ENCODE measurements around the gene SEMA4C. TPM values are rescaled to one million over a fixed set of nuclear protein-coding genes. Genes with fewer than 3 reads are reported as not detected.

SEMA4C gene
- total RNA-seq, 1 donor from 2014 or later = 20.6 TPM

DNA sequence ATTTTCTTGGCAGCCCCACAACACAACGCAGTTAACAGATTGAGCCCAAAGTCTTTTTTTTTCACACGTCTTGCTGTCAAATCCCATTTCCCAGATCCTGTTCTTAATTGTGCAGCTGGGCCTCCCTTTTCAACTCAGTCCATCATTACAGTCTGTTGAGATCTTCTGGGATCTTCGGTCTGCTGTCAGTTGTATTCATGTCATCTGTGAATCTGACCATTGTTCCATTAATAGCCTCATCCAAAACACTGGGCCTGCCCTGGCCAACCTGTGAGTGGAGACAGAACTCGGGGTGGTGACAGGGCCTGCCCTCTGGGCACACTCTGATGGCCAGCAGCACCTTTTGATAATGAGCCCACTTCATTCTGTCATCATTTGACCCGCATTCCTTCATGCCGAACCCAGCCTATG is 39.7 kb upstream of the SEMA4C start:
- Mint-ChIP-seq H3K9me3 (peaks cover 4% of the 10 kb centered on the region), H3K27ac (no peak overlapping the region), H3K4me3 (no peak overlapping the region), H3K4me1 (ENCODE audit: low read depth) (peaks cover 26% of the 10 kb centered on the region), H3K36me3 (ENCODE audit: low read depth) (peaks cover 4% of the 10 kb centered on the region), H3K27me3 (ENCODE audit: insufficient read depth) (no peaks in the 10 kb centered on the region)
- intact Hi-C loops (cut with micrococcal nuclease) = loop anchor here (5.0 kb wide), 1 partner anchor 37 kb away; the partner anchor contains the start of gene SEMA4C
- DNase-seq (ENCODE audit: low spot score) = no peak

DNA sequence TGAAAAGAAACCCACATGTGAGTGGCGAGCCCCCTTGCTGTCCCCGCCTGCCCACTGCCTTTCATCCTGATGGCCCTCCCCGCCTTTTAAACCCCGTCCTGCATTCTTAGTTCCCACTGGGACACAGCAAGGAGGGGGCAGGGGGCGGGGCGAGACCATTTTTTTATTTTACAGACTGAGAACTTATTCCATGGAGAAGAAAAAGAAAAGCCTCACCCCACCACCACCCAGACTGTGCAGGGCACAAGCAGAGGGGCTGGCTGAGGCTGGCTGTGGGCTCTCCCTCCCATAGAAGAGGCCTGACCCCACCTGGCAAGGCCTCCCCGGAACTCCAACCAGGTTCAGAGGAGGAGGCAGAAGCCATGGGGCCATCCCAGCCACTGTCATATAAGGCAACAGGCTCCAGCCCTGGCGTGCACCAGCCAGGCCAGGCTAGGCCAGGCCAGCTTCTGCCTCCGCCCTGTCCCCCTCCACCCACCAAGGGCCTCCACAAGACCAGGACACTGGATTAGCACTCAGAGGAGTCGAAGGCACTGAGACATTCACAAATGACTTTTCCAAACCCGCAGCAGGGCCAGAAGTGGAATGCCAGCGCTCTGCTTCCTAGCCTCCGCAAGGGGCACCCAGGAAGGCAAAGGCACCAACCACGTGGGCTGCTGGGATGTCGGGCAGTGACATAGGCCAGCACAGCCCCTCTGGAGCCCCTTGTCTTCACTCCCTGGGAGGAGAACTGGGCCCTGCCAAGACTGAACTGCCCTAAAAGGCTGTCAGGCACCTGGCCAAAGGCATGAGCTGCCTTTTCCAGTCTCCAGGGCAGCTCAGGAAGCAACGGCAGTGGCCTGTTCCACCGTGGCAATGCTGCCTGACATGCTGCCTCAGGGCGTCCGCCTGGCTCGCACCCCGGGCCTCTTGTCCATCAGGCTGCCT is 37.5 kb upstream of the SEMA4C start:
- Mint-ChIP-seq H3K4me1 (ENCODE audit: low read depth) (peaks cover 4% of the 10 kb centered on the region), H3K4me3 (no peak overlapping the region), H3K36me3 (ENCODE audit: low read depth) (no peaks in the 10 kb centered on the region), H3K27me3 (ENCODE audit: insufficient read depth) (no peaks in the 10 kb centered on the region), H3K27ac (no peak overlapping the region), H3K9me3 (no peaks in the 10 kb centered on the region)
- DNase-seq (ENCODE audit: low spot score) = no peak
- intact Hi-C loops (cut with micrococcal nuclease) = no loop called here

DNA sequence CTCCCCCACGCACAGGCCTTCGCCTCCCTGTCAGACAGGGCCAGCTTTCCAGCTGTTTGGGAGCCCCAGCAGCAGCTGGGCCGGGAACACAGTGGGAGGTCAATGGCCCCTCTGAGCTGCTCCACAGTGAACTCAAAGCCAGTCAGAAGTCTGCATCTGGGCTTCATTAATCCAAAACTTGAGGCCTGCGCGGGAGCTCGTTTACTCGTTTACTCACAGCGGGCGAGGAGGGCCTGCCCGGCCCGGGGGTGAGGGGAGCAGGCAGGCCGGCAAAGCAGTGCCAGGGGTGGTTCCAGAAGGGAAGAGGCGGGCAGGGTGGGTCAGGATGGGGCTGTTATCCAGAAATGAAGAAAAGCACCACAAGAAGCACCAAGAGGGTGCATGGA is 36.8 kb upstream of the SEMA4C start:
- H3K9me3 Mint-ChIP-seq = no peaks in the 10 kb centered on the region
- H3K27me3 Mint-ChIP-seq (ENCODE audit: insufficient read depth) = no peaks in the 10 kb centered on the region
- H3K4me3 Mint-ChIP-seq = no peak overlapping the region
- intact Hi-C loops (cut with micrococcal nuclease) = no loop called here
- DNase-seq (ENCODE audit: low spot score) = no peak
- H3K27ac Mint-ChIP-seq = no peak overlapping the region
- no peaks in the 10 kb centered on the region for H3K36me3 Mint-ChIP-seq (ENCODE audit: low read depth)
- H3K4me1 Mint-ChIP-seq (ENCODE audit: low read depth) = peaks cover 2% of the 10 kb centered on the region

DNA sequence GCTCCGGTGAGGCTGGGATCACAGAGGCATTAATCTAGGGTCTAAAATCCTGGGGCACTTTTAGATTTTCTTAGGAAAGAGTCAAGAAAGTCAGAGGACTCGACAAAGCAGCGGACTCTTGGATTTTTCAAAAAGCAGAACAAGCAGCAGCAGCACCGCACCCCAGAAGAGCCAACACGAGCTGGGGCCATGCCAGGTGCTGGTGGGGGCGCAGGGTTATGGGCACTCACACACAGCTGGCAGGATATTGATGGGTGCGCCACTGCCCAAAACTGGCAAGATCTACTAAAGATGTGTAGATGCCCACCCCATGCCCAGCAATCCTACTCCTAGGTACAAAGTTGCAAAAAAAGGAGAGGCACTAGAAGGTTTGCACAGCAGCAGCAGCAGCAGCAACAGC is 33.9 kb upstream of the SEMA4C start:
- intact Hi-C loops (cut with micrococcal nuclease) = no loop called here

DNA sequence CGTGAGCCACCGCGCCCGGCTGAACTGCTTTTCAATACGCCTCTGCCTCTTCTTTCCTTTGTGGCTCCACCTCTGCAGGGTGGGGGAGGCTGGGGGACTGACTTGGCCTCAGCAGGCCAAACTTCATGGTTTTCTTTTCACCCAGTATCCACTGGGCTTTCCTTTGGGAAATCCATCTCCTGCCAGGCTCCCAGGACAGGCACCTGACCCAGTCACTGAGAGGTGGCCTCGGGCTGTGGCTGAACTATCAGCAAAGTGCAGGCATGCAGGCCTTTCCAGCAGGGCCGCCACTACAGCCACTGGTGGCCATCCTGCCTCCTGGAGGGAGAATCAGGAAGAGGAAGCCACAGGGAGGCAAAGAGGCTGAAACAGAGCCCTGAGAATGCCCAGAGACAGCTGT is 33.4 kb upstream of the SEMA4C start:
- Mint-ChIP-seq H3K36me3 (ENCODE audit: low read depth) (no peaks in the 10 kb centered on the region), H3K9me3 (no peaks in the 10 kb centered on the region), H3K27me3 (ENCODE audit: insufficient read depth) (peaks cover 1% of the 10 kb centered on the region), H3K4me1 (ENCODE audit: low read depth) (peaks cover 9% of the 10 kb centered on the region), H3K27ac (no peak overlapping the region), H3K4me3 (no peak overlapping the region)
- DNase-seq (ENCODE audit: low spot score) = no peak
- intact Hi-C loops (cut with micrococcal nuclease) = no loop called here

More for the DNA sequence above, 33.9 kb upstream of the SEMA4C start:
- Mint-ChIP-seq H3K27me3 (ENCODE audit: insufficient read depth) (peaks cover 1% of the 10 kb centered on the region), H3K4me3 (no peak overlapping the region), H3K9me3 (no peaks in the 10 kb centered on the region), H3K36me3 (ENCODE audit: low read depth) (no peaks in the 10 kb centered on the region), H3K27ac (no peak overlapping the region), H3K4me1 (ENCODE audit: low read depth) (peaks cover 5% of the 10 kb centered on the region)
- DNase-seq (ENCODE audit: low spot score) = no peak

DNA sequence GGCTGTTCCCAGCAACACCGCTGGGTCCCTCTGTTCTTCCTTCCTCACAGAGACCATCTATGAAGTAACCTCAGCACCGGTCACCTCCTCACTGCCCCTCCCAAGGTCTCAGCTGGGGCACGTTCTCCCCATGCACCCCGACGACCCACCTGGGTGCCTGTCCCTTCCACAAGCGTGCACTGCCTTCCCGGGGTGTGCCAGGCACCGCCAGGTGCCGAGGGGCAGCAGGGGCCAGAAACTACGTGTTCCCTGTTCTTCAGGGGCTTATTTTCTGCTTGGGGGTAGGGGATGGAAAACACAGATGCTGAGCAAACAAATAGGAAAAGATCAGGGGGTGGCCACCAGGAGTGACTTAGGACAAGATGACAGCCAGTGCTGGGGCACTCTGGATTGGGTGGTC is 30.4 kb upstream of the SEMA4C start:
- H3K36me3 Mint-ChIP-seq (ENCODE audit: low read depth) = no peaks in the 10 kb centered on the region
- H3K4me3 Mint-ChIP-seq = no peak overlapping the region
- H3K4me1 Mint-ChIP-seq (ENCODE audit: low read depth) = peaks cover 24% of the 10 kb centered on the region
- no peak for DNase-seq (ENCODE audit: low spot score)
- H3K27ac Mint-ChIP-seq = no peak overlapping the region
- intact Hi-C loops (cut with micrococcal nuclease) = no loop called here
- H3K9me3 Mint-ChIP-seq = no peaks in the 10 kb centered on the region
- H3K27me3 Mint-ChIP-seq (ENCODE audit: insufficient read depth) = peaks cover 4% of the 10 kb centered on the region

DNA sequence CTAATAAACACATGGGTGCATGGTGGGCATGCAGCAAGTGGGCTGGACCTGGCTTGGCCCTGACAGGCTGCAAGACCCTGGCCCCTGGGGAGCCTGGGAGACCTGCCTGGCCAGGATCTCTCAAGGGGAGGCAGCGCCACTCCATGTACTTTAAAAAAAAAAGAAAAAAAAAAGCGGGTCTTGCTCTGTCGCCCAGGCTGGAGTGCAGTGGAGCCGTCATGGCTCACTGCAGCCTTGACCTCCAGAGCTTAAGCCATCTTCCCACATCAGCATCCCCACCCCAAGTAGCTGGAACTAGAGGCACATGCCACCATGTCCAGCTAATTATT is 29.5 kb upstream of the SEMA4C start:
- Mint-ChIP-seq H3K27me3 (ENCODE audit: insufficient read depth) (peaks cover 4% of the 10 kb centered on the region), H3K36me3 (ENCODE audit: low read depth) (no peaks in the 10 kb centered on the region)
- intact Hi-C loops (cut with micrococcal nuclease) = no loop called here

DNA sequence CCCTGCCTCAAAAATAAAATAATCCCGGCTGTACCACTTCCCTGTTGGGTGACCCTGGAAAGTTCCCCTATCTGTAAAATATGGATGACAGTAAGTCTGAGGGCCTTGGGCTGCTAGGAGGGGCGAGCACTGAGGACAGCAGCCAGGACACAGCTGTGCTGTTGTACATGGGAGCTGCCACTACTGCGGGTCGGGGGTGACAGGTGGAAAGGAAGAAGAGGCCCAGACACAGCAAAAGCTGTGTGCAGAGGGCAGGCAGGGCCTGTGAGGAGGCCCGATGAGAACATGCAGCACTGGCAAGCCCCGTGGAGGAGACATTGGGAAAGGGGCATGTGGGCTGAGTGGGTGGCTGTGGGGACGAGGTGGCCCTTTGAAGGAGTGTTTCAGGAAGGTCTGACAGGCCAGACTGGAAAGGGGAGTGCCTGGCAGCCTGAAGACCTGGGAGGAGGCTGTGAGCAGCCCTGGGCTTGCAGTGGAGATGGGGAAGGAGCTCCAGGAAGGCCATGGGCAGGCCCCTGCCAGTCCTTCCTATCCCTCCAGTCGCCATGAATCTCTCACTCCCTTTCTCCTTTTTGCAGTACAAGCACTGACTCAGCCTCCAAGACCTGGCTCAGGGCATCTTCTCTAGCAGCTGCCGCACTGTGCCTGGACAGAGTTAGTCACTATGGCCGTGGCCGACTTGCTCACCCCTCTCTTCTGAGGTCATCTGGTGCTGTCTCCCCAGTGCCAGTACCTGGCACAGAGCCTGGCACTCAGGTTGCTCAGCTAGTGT is 28.9 kb upstream of the SEMA4C start:
- Mint-ChIP-seq H3K36me3 (ENCODE audit: low read depth) (no peaks in the 10 kb centered on the region), H3K27ac (no peak overlapping the region), H3K4me1 (ENCODE audit: low read depth) (peaks cover 24% of the 10 kb centered on the region), H3K27me3 (ENCODE audit: insufficient read depth) (peaks cover 4% of the 10 kb centered on the region), H3K9me3 (no peaks in the 10 kb centered on the region), H3K4me3 (no peak overlapping the region)
- DNase-seq (ENCODE audit: low spot score) = no peak
- intact Hi-C loops (cut with micrococcal nuclease) = no loop called here

More for the DNA sequence above, 29.5 kb upstream of the SEMA4C start:
- Mint-ChIP-seq H3K4me3 (no peak overlapping the region), H3K27ac (no peak overlapping the region), H3K4me1 (ENCODE audit: low read depth) (peaks cover 24% of the 10 kb centered on the region), H3K9me3 (no peaks in the 10 kb centered on the region)
- no peak for DNase-seq (ENCODE audit: low spot score)

DNA sequence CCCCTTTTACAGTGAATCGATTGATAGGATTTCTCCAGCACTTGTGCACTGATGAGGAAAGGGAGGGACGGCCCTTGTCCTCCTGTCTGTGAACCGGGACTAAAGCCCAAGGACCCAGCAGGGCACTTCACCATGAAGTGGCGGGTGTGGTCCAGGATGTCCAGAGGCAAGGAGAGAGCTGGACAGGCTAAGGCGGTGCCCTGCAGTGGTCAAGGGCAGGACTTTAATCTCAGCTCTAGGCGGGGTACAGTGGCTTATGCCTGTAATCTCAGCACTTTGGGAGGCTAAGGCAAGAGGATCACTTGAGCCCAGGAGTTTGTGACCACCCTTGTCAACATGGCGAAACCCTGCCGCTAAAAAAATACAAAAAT is 28.2 kb upstream of the SEMA4C start:
- H3K4me3 Mint-ChIP-seq = no peak overlapping the region
- intact Hi-C loops (cut with micrococcal nuclease) = no loop called here
- H3K9me3 Mint-ChIP-seq = no peaks in the 10 kb centered on the region
- peaks cover 4% of the 10 kb centered on the region for H3K27me3 Mint-ChIP-seq (ENCODE audit: insufficient read depth)
- no peaks in the 10 kb centered on the region for H3K36me3 Mint-ChIP-seq (ENCODE audit: low read depth)
- DNase-seq (ENCODE audit: low spot score) = no peak
- peaks cover 25% of the 10 kb centered on the region for H3K4me1 Mint-ChIP-seq (ENCODE audit: low read depth)
- H3K27ac Mint-ChIP-seq = no peak overlapping the region

DNA sequence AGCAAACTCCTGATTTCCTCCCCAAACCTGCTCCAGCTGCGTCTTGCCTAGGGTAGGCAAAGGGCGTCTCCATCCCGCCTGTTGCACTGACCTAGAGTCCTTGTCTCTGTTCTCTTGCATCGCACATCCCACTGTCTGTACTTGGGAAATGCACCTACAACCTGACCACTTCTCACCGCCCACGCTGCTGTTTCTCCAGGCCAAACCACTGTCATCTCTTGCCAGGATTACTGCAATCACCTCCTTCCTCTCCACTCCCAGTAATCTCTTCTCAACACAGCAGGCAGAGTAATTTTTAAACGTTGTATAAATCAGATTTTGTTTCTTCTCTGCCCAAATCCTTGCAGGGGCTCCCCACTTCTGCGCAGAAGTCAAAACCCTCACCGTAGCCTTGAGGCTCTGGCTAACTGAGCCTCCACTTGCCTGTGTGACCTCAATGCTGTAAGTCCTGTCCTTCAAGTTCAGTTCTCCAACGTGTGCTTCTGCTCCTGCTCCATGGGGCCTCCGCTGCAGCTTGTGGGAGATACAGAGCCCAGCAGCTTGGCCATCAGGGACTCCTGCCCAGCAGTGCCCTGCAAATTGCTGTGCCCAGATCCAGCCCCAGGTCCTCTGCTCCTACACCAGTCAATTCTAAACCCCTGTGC is 27.7 kb upstream of the SEMA4C start:
- no peak for DNase-seq (ENCODE audit: low spot score)
- intact Hi-C loops (cut with micrococcal nuclease) = no loop called here
- Mint-ChIP-seq H3K27me3 (ENCODE audit: insufficient read depth) (peaks cover 4% of the 10 kb centered on the region), H3K4me1 (ENCODE audit: low read depth) (peaks cover 27% of the 10 kb centered on the region), H3K27ac (no peak overlapping the region), H3K4me3 (no peak overlapping the region), H3K36me3 (ENCODE audit: low read depth) (no peaks in the 10 kb centered on the region), H3K9me3 (no peaks in the 10 kb centered on the region)

DNA sequence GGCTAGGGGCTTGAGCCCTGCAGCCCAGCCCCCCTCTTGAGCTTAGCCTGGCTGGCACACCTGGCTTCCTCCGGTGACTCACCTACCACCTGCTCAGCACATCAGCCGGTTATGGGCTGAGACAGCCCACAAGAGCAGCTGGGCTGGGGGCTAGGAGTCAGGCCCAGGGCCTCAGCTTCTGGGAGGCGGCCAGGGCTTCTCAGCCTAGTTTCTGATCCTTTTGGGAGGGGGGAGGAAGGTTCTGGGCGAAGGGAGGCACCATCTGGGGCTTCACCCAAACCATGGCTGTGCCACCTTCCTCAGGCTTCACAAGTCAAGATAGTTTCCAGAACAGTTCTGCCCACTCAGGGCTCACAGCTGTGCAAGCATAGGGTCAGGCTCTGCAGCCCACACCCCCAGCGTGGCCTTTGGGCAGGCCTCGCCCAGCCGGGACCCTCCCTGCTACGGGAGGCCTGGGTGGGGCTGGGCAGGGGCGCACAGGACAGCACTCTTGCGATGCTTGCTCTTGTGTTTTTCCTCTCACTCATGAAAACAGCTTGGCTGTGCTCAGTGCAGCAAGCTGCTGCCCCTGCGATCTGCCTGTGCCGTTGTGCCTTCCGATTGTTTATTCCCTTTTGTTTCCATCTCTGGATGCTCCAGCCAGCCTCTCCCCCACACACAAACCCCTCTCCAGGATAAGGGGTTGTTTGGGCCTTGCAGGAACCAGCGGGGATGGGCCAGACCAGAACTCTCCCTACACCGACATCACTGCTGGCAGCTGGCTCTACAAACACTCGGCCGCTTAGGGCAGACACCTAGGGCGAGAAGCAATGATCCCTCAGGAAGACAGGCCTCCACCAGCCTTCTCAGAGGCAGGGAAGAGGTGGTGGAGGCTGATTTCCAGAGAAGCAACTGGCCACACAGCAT is 26.1 kb upstream of the SEMA4C start:
- intact Hi-C loops (cut with micrococcal nuclease) = no loop called here
- DNase-seq (ENCODE audit: low spot score) = no peak
- no peaks in the 10 kb centered on the region for H3K36me3 Mint-ChIP-seq (ENCODE audit: low read depth)
- H3K4me1 Mint-ChIP-seq (ENCODE audit: low read depth) = peaks cover 35% of the 10 kb centered on the region
- peak overlapping the region; percentile 62 for H3K27ac Mint-ChIP-seq
- no peak overlapping the region for H3K4me3 Mint-ChIP-seq
- H3K9me3 Mint-ChIP-seq = no peaks in the 10 kb centered on the region
- peaks cover 4% of the 10 kb centered on the region for H3K27me3 Mint-ChIP-seq (ENCODE audit: insufficient read depth)

DNA sequence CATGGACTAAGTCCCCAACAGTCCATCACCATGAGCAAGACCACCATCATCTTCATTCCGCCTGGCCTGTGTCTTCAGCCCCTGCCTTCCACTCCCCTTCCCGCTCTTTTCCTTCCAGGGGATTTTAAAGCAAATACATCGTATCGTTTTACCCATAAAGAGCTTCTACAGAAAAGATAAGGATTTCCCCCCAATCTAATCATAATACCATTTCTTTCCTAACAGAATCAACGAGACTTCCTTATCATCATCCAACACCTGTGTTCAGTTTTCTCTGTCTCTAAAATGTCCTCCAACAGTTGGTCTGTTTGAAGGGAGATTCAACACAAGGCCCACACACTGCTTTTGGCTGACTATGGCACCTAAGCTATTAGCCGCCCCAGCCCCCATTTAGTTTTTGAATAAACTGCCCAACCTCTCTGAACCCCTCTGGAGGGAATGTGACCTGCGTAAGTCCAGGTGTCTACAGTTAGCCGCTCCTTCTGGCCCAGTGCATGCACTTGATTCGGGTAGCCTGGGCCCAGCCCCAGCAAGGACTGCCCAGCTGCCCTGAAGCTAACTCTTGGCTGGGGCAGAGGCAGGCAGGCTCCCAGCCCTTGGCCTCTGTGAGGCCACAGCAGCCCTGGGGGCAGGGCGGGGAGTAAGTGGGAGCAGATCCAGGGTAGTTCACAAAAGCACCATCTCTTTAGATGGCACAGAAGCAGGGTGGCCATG is 25.3 kb upstream of the SEMA4C start:
- peaks cover 36% of the 10 kb centered on the region for H3K4me1 Mint-ChIP-seq (ENCODE audit: low read depth)
- no peak for DNase-seq (ENCODE audit: low spot score)
- intact Hi-C loops (cut with micrococcal nuclease) = no loop called here
- peaks cover under 1% of the 10 kb centered on the region for H3K36me3 Mint-ChIP-seq (ENCODE audit: low read depth)
- H3K27ac Mint-ChIP-seq = peak overlapping the region; percentile 18
- H3K9me3 Mint-ChIP-seq = no peaks in the 10 kb centered on the region
- H3K4me3 Mint-ChIP-seq = no peak overlapping the region
- peaks cover 4% of the 10 kb centered on the region for H3K27me3 Mint-ChIP-seq (ENCODE audit: insufficient read depth)

Measured in activated T-helper 1 cell treated with anti-CD3 and anti-CD28 coated beads, Interleukin-12 subunit alpha, Interleukin-12 subunit beta, Interleukin-2, Interleukin-4 antibody, amounts not matched to agents 30 ng/mL and 10 ng/mL and 1 ng/mL, durations not matched to agents 14 hours and 24 hours and 36 hours (primary cell).